Ishikawa (cell line): Measurements from ENCODE around the gene CST7.

Source experiments
- CEBPB ChIP-seq: IDR thresholded peaks from 2 replicates; pipeline ENCODE4 v1.6.1; 2012
- CREB1 ChIP-seq: IDR thresholded peaks from 2 replicates; pipeline ENCODE4 v1.6.1; 2012; ENCODE audit warnings: low read depth
- EGR1 ChIP-seq: IDR thresholded peaks from 2 replicates; pipeline ENCODE4 v1.6.1; 2012
- EP300 ChIP-seq: IDR thresholded peaks from 2 replicates; pipeline ENCODE4 v1.6.1; 2012; ENCODE audit warnings: borderline replicate concordance
- FOXM1 ChIP-seq: IDR thresholded peaks from 2 replicates; pipeline ENCODE4 v1.6.1; 2012; ENCODE audit warnings: low read depth, borderline replicate concordance
- NFIC ChIP-seq: IDR thresholded peaks from 2 replicates; pipeline ENCODE4 v1.6.1; 2012
- RAD21 ChIP-seq: IDR thresholded peaks from 2 replicates; pipeline ENCODE4 v1.6.1; 2012; ENCODE audit warnings: low read depth
- TAF1 ChIP-seq: IDR thresholded peaks from 2 replicates; pipeline ENCODE4 v1.6.1; 2012; ENCODE audit warnings: low read depth, mild to moderate bottlenecking
- TCF12 ChIP-seq: IDR thresholded peaks from 2 replicates; pipeline ENCODE4 v1.6.1; 2012; ENCODE audit warnings: low read depth
- TEAD4 ChIP-seq: IDR thresholded peaks from 2 replicates; pipeline ENCODE4 v1.6.1; 2012
- USF1 ChIP-seq: IDR thresholded peaks from 2 replicates; pipeline ENCODE4 v1.6.1; 2012
- YY1 ChIP-seq: IDR thresholded peaks from 2 replicates; pipeline ENCODE4 v1.6.1; 2012; ENCODE audit warnings: low read depth
- ZBTB7A ChIP-seq: IDR thresholded peaks from 2 replicates; pipeline ENCODE4 v1.6.1; 2012; ENCODE audit warnings: low read depth
- TF ChIP-seq, protein P1 (sequence below): IDR thresholded peaks from 2 replicates; pipeline ENCODE4 v1.6.1; 2012
- TF ChIP-seq, protein P2 (sequence below): IDR thresholded peaks from 2 replicates; pipeline ENCODE4 v1.6.1; 2012; ENCODE audit warnings: low read depth, mild to moderate bottlenecking

Gene CST7

GRCh38 chr20:24969186-24970029 is 20.3 kb downstream of the CST7 start:
- TF ChIP-seq EP300 (no peak), TCF12 (no peak), RAD21 (no peak), YY1 (no peak), NFIC (no peak), CREB1 (no peak), TEAD4 (no peak), ZBTB7A (no peak), CEBPB (no peak), EGR1 (no peak), USF1 (no peak), TAF1 (no peak), FOXM1 (no peak)
- TF ChIP-seq, protein P1, sequence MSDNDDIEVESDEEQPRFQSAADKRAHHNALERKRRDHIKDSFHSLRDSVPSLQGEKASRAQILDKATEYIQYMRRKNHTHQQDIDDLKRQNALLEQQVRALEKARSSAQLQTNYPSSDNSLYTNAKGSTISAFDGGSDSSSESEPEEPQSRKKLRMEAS, result no peak
- TF ChIP-seq, protein P2, sequence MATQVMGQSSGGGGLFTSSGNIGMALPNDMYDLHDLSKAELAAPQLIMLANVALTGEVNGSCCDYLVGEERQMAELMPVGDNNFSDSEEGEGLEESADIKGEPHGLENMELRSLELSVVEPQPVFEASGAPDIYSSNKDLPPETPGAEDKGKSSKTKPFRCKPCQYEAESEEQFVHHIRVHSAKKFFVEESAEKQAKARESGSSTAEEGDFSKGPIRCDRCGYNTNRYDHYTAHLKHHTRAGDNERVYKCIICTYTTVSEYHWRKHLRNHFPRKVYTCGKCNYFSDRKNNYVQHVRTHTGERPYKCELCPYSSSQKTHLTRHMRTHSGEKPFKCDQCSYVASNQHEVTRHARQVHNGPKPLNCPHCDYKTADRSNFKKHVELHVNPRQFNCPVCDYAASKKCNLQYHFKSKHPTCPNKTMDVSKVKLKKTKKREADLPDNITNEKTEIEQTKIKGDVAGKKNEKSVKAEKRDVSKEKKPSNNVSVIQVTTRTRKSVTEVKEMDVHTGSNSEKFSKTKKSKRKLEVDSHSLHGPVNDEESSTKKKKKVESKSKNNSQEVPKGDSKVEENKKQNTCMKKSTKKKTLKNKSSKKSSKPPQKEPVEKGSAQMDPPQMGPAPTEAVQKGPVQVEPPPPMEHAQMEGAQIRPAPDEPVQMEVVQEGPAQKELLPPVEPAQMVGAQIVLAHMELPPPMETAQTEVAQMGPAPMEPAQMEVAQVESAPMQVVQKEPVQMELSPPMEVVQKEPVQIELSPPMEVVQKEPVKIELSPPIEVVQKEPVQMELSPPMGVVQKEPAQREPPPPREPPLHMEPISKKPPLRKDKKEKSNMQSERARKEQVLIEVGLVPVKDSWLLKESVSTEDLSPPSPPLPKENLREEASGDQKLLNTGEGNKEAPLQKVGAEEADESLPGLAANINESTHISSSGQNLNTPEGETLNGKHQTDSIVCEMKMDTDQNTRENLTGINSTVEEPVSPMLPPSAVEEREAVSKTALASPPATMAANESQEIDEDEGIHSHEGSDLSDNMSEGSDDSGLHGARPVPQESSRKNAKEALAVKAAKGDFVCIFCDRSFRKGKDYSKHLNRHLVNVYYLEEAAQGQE, result no peak

GRCh38 chr20:24970030-24970553 is 21.0 kb downstream of the CST7 start:
- TF ChIP-seq ZBTB7A, result no peak
- no peak for TF ChIP-seq FOXM1
- no peak for TF ChIP-seq RAD21
- TF ChIP-seq NFIC, result no peak

- no peak for TF ChIP-seq FOXM1
- TF ChIP-seq TAF1, result no peak
- TF ChIP-seq CEBPB, result no peak
- TF ChIP-seq TCF12, result no peak
Observed at GRCh38 chr20:24970754-24971153, 21.7 kb downstream of the CST7 start.

- TF ChIP-seq CEBPB (no peak), FOXM1 (no peak), EP300 (no peak), RAD21 (no peak), USF1 (no peak)
Observed at GRCh38 chr20:24971376-24972101, 22.5 kb downstream of the CST7 start.

- TF ChIP-seq CREB1, result no peak
Observed at GRCh38 chr20:24972341-24972740, 23.3 kb downstream of the CST7 start.

DNA sequence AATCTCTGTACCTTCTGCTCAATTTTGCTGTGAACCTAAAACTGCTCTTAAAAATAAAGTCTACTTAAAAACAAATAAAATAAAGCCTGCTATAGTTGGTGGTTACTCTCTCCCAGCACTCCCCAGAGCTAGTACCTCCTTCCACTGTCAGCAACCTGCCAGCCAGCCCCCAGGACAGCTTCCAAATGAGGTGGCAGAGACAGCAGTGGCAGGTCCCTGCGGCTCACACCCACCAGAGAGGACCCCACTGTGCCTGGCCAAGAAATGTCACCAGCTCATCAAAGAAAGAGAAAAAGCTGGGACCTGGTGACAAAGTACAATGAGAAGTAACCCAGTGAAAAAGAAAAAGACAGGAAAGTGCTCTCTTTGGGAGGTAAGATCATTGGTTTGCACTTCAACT is 28.3 kb downstream of the CST7 start:
- TF ChIP-seq YY1 (no peak), ZBTB7A (no peak), RAD21 (no peak), EP300 (no peak), FOXM1 (no peak), EGR1 (no peak), TEAD4 (no peak), TCF12 (no peak), TAF1 (no peak), USF1 (no peak), NFIC (no peak), CREB1 (no peak), CEBPB (no peak)
- TF ChIP-seq, protein P2, result no peak
- TF ChIP-seq, protein P1, result no peak
